GM12874 (cell line): Measurements from ENCODE around the gene WWOX.

Source experiments
- CTCF ChIP-seq: IDR thresholded peaks from 2 replicates; pipeline ENCODE4 v1.5.1; 2011; ENCODE audit warnings: low read depth, mild to moderate bottlenecking, control low read depth, low read length, moderate library complexity; ENCODE audit not compliant: insufficient read depth

WWOX gene

GRCh38 chr16:78438632-78439031 is 339.2 kb downstream of the WWOX start:
- TF ChIP-seq CTCF = no peak

GRCh38 chr16:78439646-78440045 is 340.2 kb downstream of the WWOX start:
- no peak for TF ChIP-seq CTCF

- TF ChIP-seq CTCF = no peak
These were observed 341.8 kb downstream of the WWOX start for GRCh38 chr16:78441298-78441697.

- no peak for TF ChIP-seq CTCF
These were observed 344.3 kb downstream of the WWOX start for GRCh38 chr16:78443542-78444364.

GRCh38 chr16:78445818-78446217 is 346.4 kb downstream of the WWOX start:
- no peak for TF ChIP-seq CTCF

GRCh38 chr16:78446486-78446885 is 347.0 kb downstream of the WWOX start:
- no peak for TF ChIP-seq CTCF

GRCh38 chr16:78446992-78447563 is 347.6 kb downstream of the WWOX start:
- no peak for TF ChIP-seq CTCF
